Thyroid gland (tissue), 4 donors: ENCODE data around the gene ALDH1L1. TPM values are rescaled to one million over a fixed set of nuclear protein-coding genes. Genes with fewer than 3 reads are reported as not detected.

Source experiments
- DNase-seq, 2 donors: peaks; one replicate each; pipeline ENCODE4 v3.0.0-alpha.2; 2019
- H3K27ac ChIP-seq, 3 donors: fragments of 200-600 bp; sonication (generic); 1 replicate in 2 of 3; 2 replicates in 1 of 3; pipeline ENCODE4 v1.5.1; 2016 to 2019; ENCODE audit warnings: mild to moderate bottlenecking in 1 of 3, moderate library complexity in 1 of 3
- H3K27me3 ChIP-seq: fragments of 200-600 bp; sonication (generic); one replicate; pipeline ENCODE4 v1.5.1; 2019
- H3K36me3 ChIP-seq, 2 donors: fragments of 200-600 bp; sonication (generic); one replicate each; pipeline ENCODE4 v1.5.1; 2016 to 2019
- H3K4me1 ChIP-seq, 2 donors: fragments of 200-600 bp; sonication (generic); one replicate each; pipeline ENCODE4 v1.5.1; 2017 to 2019
- H3K4me3 ChIP-seq, 3 donors: fragments of 200-600 bp; sonication (generic); replicated peaks in 1 of 3; 1 replicate in 2 of 3; 2 replicates in 1 of 3; pipeline ENCODE4 v1.5.1; 2016; ENCODE audit warnings: mild to moderate bottlenecking in 1 of 3
- H3K9me3 ChIP-seq: fragments of 200-600 bp; sonication (generic); one replicate; pipeline ENCODE4 v1.5.1; 2017
- CTCF ChIP-seq, 6 experiments: fragments of 200-600 bp in 3 of 6; fragments of 450-650 bp in 3 of 6; sonication (generic) in 3 of 6; IDR thresholded peaks; one replicate each; pipeline ENCODE4 v1.5.1; 2016 to 2019; ENCODE audit warnings: antibody characterized with exemption in 6 of 6, mild to moderate bottlenecking in 2 of 6, inconsistent platforms in 1 of 6, moderate library complexity in 1 of 6
- POLR2A ChIP-seq, 2 donors: fragments of 450-650 bp; IDR thresholded peaks; one replicate each; pipeline ENCODE4 v1.6.1; 2017; ENCODE audit warnings: antibody characterized with exemption in 2 of 2, mild to moderate bottlenecking in 2 of 2, moderate library complexity in 1 of 2
- WGBS, 2 donors: methylation state at CpG; one replicate each; pipeline ENCODE4 v1.1.5; 2017; 5-methylcytosine and 5-hydroxymethylcytosine counted together
- intact Hi-C: fragments of 100-400 bp; cut with DNase I; formaldehyde crosslinking; loops from one replicate; pipeline ENCODE4 v1.15.1; 2023
- total RNA-seq, 4 donors: library from RNA; depleted of rRNA; stranded (reverse); fragments of >200 nt; gene quantifications; one replicate each; pipeline ENCODE4 v1.2.3, GENCODE V29; 2016

Gene ALDH1L1
- total RNA-seq, 4 donors from 2014 or later: 2.1 to 12.1 (median 6.1) TPM

- Histone ChIP-seq H3K9me3 (no peaks in the 10 kb centered on the region), H3K27ac (no peak overlapping the region), H3K27me3 (no peaks in the 10 kb centered on the region), H3K4me1 (no peaks in the 10 kb centered on the region), H3K4me3 (no peak overlapping the region), H3K36me3 (no peaks in the 10 kb centered on the region)
- 62 to 66% methylated on average over 3 of the region's 3 CpGs for WGBS, 2 donors
- no peak for TF ChIP-seq POLR2A (IDR thresholded peaks at IDR 0.05)
- TF ChIP-seq CTCF (IDR thresholded peaks at IDR 0.05): no peak
- DNase-seq: no peak
- intact Hi-C loops: no loop called here
These were observed 37.7 kb downstream of the ALDH1L1 start for GRCh38 chr3:126142652-126143051.

- Histone ChIP-seq H3K27ac (no peak overlapping the region), H3K9me3 (no peaks in the 10 kb centered on the region), H3K27me3 (no peaks in the 10 kb centered on the region), H3K36me3 (no peaks in the 10 kb centered on the region), H3K4me3 (no peak overlapping the region), H3K4me1 (no peaks in the 10 kb centered on the region)
- no peak for DNase-seq
- WGBS, 2 donors: 94 to 97% methylated on average over 8 of the region's 8 CpGs
- TF ChIP-seq POLR2A (IDR thresholded peaks at IDR 0.05) (no peak), CTCF (IDR thresholded peaks at IDR 0.05) (no peak)
- intact Hi-C loops: loop anchor here (10.0 kb wide), 1 partner anchor 57 kb away; no protein-coding TSS in a partner anchor
These were observed 42.8 kb downstream of the ALDH1L1 start for GRCh38 chr3:126137490-126138130.

GRCh38 chr3:126136428-126137220, 43.8 kb downstream of the ALDH1L1 start:
- Histone ChIP-seq H3K4me1 (no peaks in the 10 kb centered on the region), H3K4me3 (no peak overlapping the region), H3K36me3 (no peaks in the 10 kb centered on the region), H3K9me3 (no peaks in the 10 kb centered on the region), H3K27me3 (no peaks in the 10 kb centered on the region), H3K27ac (no peak overlapping the region)
- intact Hi-C loops: loop anchor here (10.0 kb wide), 1 partner anchor 58 kb away; no protein-coding TSS in a partner anchor
- no peak for DNase-seq
- no peak for TF ChIP-seq POLR2A (IDR thresholded peaks at IDR 0.05)
- TF ChIP-seq CTCF (IDR thresholded peaks at IDR 0.05): no peak
- 81 to 90% methylated on average over 9 to 11 of the region's 11 CpGs for whole genome bisulfite sequencing, 2 donors

GRCh38 chr3:126135406-126136076, 44.8 kb downstream of the ALDH1L1 start:
- H3K36me3 ChIP-seq: no peaks in the 10 kb centered on the region
- TF ChIP-seq CTCF (IDR thresholded peaks at IDR 0.05) (no peak), POLR2A (IDR thresholded peaks at IDR 0.05) (no peak)
- DNase-seq: no peak
- H3K4me1 ChIP-seq: no peaks in the 10 kb centered on the region
- no peak overlapping the region for H3K27ac ChIP-seq
- H3K4me3 ChIP-seq: no peak overlapping the region
- no peaks in the 10 kb centered on the region for H3K9me3 ChIP-seq
- WGBS, 2 donors: 95% methylated on average over 13 to 15 of the region's 15 CpGs
- H3K27me3 ChIP-seq: no peaks in the 10 kb centered on the region
- intact Hi-C loops: loop anchor here (10.0 kb wide), 1 partner anchor 59 kb away; no protein-coding TSS in a partner anchor
